CD4-positive, alpha-beta memory T cell (primary cell): ENCODE data around the gene CCDC169. TPM values are rescaled to one million over a fixed set of nuclear protein-coding genes. Genes with fewer than 3 reads are reported as not detected.
"Not testable (repeated sequence)": the region's sequence is repeated elsewhere in the genome, so short reads cannot be mapped to it uniquely, and the experiment has no call there.

ENCODE experiments used
- CTCF ChIA-PET: fragments of 350-600 bp; sonication (Branson Sonifier 250); formaldehyde crosslinking; loops from one replicate; lab custom pipeline; 2021; ENCODE audit warnings: inconsistent platforms; ENCODE audit not compliant: partially characterized antibody; lab: Charles Lee
- POLR2A ChIA-PET: fragments of 350-600 bp; sonication (Branson Sonifier 250); formaldehyde crosslinking; loops from one replicate; lab custom pipeline; 2021; ENCODE audit not compliant: partially characterized antibody; lab: Charles Lee
- DNase-seq, 5 donors: peaks; one replicate each; pipeline versions ENCODE4 v3.0.0 to v3.0.0-alpha.2; 2020 to 2022; ENCODE audit warnings: mixed read lengths in 1 of 5
- H3K27ac ChIP-seq: one replicate; pipeline ENCODE4 v1.7.0; 2013; ENCODE audit warnings: low read depth, low read length
- H3K27me3 ChIP-seq: 2 replicates; pipeline ENCODE4 v1.7.0; 2013; ENCODE audit warnings: mild to moderate bottlenecking, low read length, moderate library complexity; ENCODE audit not compliant: insufficient read depth
- H3K36me3 ChIP-seq: 2 replicates; pipeline ENCODE4 v1.7.0; 2013; ENCODE audit warnings: mild to moderate bottlenecking, low read length, moderate library complexity; ENCODE audit not compliant: insufficient read depth
- H3K4me1 ChIP-seq: 2 replicates; pipeline ENCODE4 v1.7.0; 2013; ENCODE audit warnings: mild to moderate bottlenecking, low read length, moderate library complexity; ENCODE audit not compliant: insufficient read depth
- H3K4me3 ChIP-seq, 2 donors: one replicate each; pipeline ENCODE4 v1.7.0; 2013; ENCODE audit warnings: low read length in 2 of 2, mild to moderate bottlenecking in 1 of 2
- H3K9me3 ChIP-seq, 2 donors: one replicate each; pipeline ENCODE4 v1.7.0; 2013; ENCODE audit warnings: low read length in 2 of 2, control low read depth in 1 of 2; ENCODE audit not compliant: control insufficient read depth in 1 of 2
- H3K27ac Mint-ChIP-seq, 7 donors: one replicate each; pipeline ENCODE4 v1.8.0; 2020 to 2021; ENCODE audit warnings: mixed read lengths in 7 of 7, mild to moderate bottlenecking in 6 of 7, inconsistent platforms in 3 of 7, moderate library complexity in 3 of 7
- H3K27me3 Mint-ChIP-seq, 2 donors: one replicate each; pipeline ENCODE4 v1.8.0; 2020 to 2021; ENCODE audit warnings: mixed read lengths in 2 of 2
- H3K36me3 Mint-ChIP-seq, 2 donors: one replicate each; pipeline ENCODE4 v1.8.0; 2020 to 2021; ENCODE audit warnings: mixed read lengths in 2 of 2, inconsistent platforms in 1 of 2, mild to moderate bottlenecking in 1 of 2
- H3K4me1 Mint-ChIP-seq, 4 donors: one replicate each; pipeline ENCODE4 v1.8.0; 2020 to 2021; ENCODE audit warnings: mixed read lengths in 4 of 4, mild to moderate bottlenecking in 1 of 4
- H3K4me3 Mint-ChIP-seq, 8 donors: one replicate each; pipeline ENCODE4 v1.8.0; 2020 to 2021; ENCODE audit warnings: mixed read lengths in 8 of 8, mild to moderate bottlenecking in 7 of 8, moderate library complexity in 6 of 8, inconsistent platforms in 3 of 8
- H3K9me3 Mint-ChIP-seq, 8 donors: one replicate each; pipeline ENCODE4 v1.8.0; 2020 to 2021; ENCODE audit warnings: mixed read lengths in 8 of 8, mild to moderate bottlenecking in 5 of 8, inconsistent platforms in 3 of 8, moderate library complexity in 1 of 8
- intact Hi-C: fragments of 100-400 bp; cut with micrococcal nuclease; formaldehyde crosslinking; loops from one replicate; pipeline ENCODE4 v1.15.1; 2023
- polyA plus RNA-seq, 2 donors: library from polyadenylated mRNA; unstranded; fragments of 300-500 nt; fragmentation: Illumina TruSeq; gene quantifications; one replicate each; pipeline ENCODE4 v1.2.3, GENCODE V29; 2021
- total RNA-seq, 2 experiments: library from RNA; stranded (reverse); gene quantifications; one replicate each; pipeline ENCODE4 v1.2.3, GENCODE V29; 2021

CCDC169 gene
- total and polyA plus RNA-seq, 4 experiments from 2014 or later = not detected

GRCh38 chr13:36331280-36331679 lies 33.7 kb upstream of the CCDC169 start:
- DNase-seq = no peak
- H3K27ac Mint-ChIP-seq = peak overlapping the region in 1 of 7 donors; percentile 25
- CTCF ChIA-PET = no interaction called here
- H3K36me3 Mint-ChIP-seq = peaks cover 32 to 45% of the 10 kb centered on the region in 2 donors
- intact Hi-C loops = no loop called here
- H3K27me3 Mint-ChIP-seq = no peaks in the 10 kb centered on the region
- H3K27ac ChIP-seq = no peak overlapping the region
- no peak overlapping the region for H3K4me3 Mint-ChIP-seq
- peaks cover 11 to 24% (median 20%) of the 10 kb centered on the region in 4 donors for H3K4me1 Mint-ChIP-seq
- no peaks in the 10 kb centered on the region for H3K9me3 Mint-ChIP-seq
- POLR2A ChIA-PET = no interaction called here
- no peaks in the 10 kb centered on the region for H3K9me3 ChIP-seq
- no peak overlapping the region for H3K4me3 ChIP-seq
- no peaks in the 10 kb centered on the region for H3K27me3 ChIP-seq
- H3K4me1 ChIP-seq = peaks cover 18% of the 10 kb centered on the region
- H3K36me3 ChIP-seq = no peaks in the 10 kb centered on the region

- ChIA-PET CTCF (interaction anchor here (0.7 to 1.5 kb wide), 2 partner anchors 17 to 46 kb away, joined by 3 to 7 read pairs; partner anchors contain the start of gene SPART), POLR2A (no interaction called here)
- no peaks in the 10 kb centered on the region for H3K27me3 ChIP-seq
- H3K4me1 ChIP-seq = peaks cover 7% of the 10 kb centered on the region
- H3K9me3 ChIP-seq = no peaks in the 10 kb centered on the region
- peaks cover 37 to 52% of the 10 kb centered on the region in 2 donors for H3K36me3 Mint-ChIP-seq
- intact Hi-C loops = no loop called here
- DNase-seq = no peak
- no peak overlapping the region for H3K27ac Mint-ChIP-seq
- H3K36me3 ChIP-seq = peaks cover 7% of the 10 kb centered on the region
- H3K4me1 Mint-ChIP-seq = peaks cover 9 to 12% (median 10%) of the 10 kb centered on the region in 4 donors
- no peaks in the 10 kb centered on the region for H3K27me3 Mint-ChIP-seq
- no peak overlapping the region for H3K27ac ChIP-seq
- no peaks in the 10 kb centered on the region for H3K9me3 Mint-ChIP-seq
- no peak overlapping the region for H3K4me3 Mint-ChIP-seq
- no peak overlapping the region for H3K4me3 ChIP-seq
Measured at GRCh38 chr13:36329361-36329760, 31.7 kb upstream of the CCDC169 start.

GRCh38 chr13:36328821-36329220 lies 31.2 kb upstream of the CCDC169 start:
- no peaks in the 10 kb centered on the region for H3K9me3 ChIP-seq
- H3K36me3 Mint-ChIP-seq = peaks cover 37 to 55% of the 10 kb centered on the region in 2 donors
- H3K36me3 ChIP-seq = peaks cover 10% of the 10 kb centered on the region
- H3K4me3 Mint-ChIP-seq = no peak overlapping the region
- no peaks in the 10 kb centered on the region for H3K27me3 Mint-ChIP-seq
- DNase-seq = no peak
- H3K4me3 ChIP-seq = no peak overlapping the region
- peak overlapping the region in 2 of 7 donors; percentile 26 to 68 for H3K27ac Mint-ChIP-seq
- no peak overlapping the region for H3K27ac ChIP-seq
- H3K27me3 ChIP-seq = no peaks in the 10 kb centered on the region
- H3K4me1 ChIP-seq = peaks cover 7% of the 10 kb centered on the region
- intact Hi-C loops = no loop called here
- ChIA-PET CTCF (interaction anchor here (1.5 kb wide), 1 partner anchor 17 kb away, joined by 7 read pairs; the partner anchor contains the start of gene SPART), POLR2A (no interaction called here)
- peaks cover 4 to 7% (median 5%) of the 10 kb centered on the region in 4 donors for H3K4me1 Mint-ChIP-seq
- H3K9me3 Mint-ChIP-seq = no peaks in the 10 kb centered on the region

GRCh38 chr13:36325912-36326311 lies 28.3 kb upstream of the CCDC169 start:
- ChIA-PET CTCF (no interaction called here), POLR2A (no interaction called here)
- Mint-ChIP-seq H3K27ac (no peak overlapping the region), H3K4me3 (no peak overlapping the region), H3K9me3 (no peaks in the 10 kb centered on the region), H3K4me1 (peaks cover 0 to 1% (median 0%) of the 10 kb centered on the region in 4 donors), H3K27me3 (no peaks in the 10 kb centered on the region), H3K36me3 (peaks cover 38 to 60% of the 10 kb centered on the region in 2 donors)
- Histone ChIP-seq H3K4me1 (no peaks in the 10 kb centered on the region), H3K27ac (no peak overlapping the region), H3K4me3 (no peak overlapping the region), H3K9me3 (no peaks in the 10 kb centered on the region), H3K36me3 (peaks cover 20% of the 10 kb centered on the region), H3K27me3 (no peaks in the 10 kb centered on the region)
- intact Hi-C loops = no loop called here
- no peak for DNase-seq

GRCh38 chr13:36324881-36325280 lies 27.3 kb upstream of the CCDC169 start:
- intact Hi-C loops, H3K27ac ChIP-seq, H3K4me1 ChIP-seq: not testable (repeated sequence)

GRCh38 chr13:36323951-36324566 lies 26.4 kb upstream of the CCDC169 start:
- Histone ChIP-seq H3K4me1 (no peaks in the 10 kb centered on the region), H3K27me3 (no peaks in the 10 kb centered on the region), H3K9me3 (no peaks in the 10 kb centered on the region), H3K36me3 (peaks cover 20% of the 10 kb centered on the region), H3K4me3 (no peak overlapping the region), H3K27ac (no peak overlapping the region)
- Mint-ChIP-seq H3K36me3 (peaks cover 28 to 49% of the 10 kb centered on the region in 2 donors), H3K27me3 (no peaks in the 10 kb centered on the region), H3K27ac (no peak overlapping the region), H3K9me3 (no peaks in the 10 kb centered on the region), H3K4me3 (no peak overlapping the region), H3K4me1 (peaks cover 0 to 2% (median under 1%) of the 10 kb centered on the region in 4 donors)
- CTCF ChIA-PET = interaction anchor here (1.1 kb wide), 1 partner anchor 23 kb away, joined by 3 read pairs; no protein-coding TSS in a partner anchor
- intact Hi-C loops = no loop called here
- DNase-seq = no peak
- POLR2A ChIA-PET = no interaction called here

More at GRCh38 chr13:36324881-36325280, 27.3 kb upstream of the CCDC169 start:
- H3K36me3 Mint-ChIP-seq = peaks cover 28 to 55% of the 10 kb centered on the region in 2 donors
- H3K36me3 ChIP-seq = peaks cover 20% of the 10 kb centered on the region
- H3K27me3 Mint-ChIP-seq, H3K9me3 Mint-ChIP-seq, H3K27me3 ChIP-seq, H3K4me3 Mint-ChIP-seq, H3K4me3 ChIP-seq, DNase-seq, POLR2A ChIA-PET, H3K27ac Mint-ChIP-seq, H3K4me1 Mint-ChIP-seq, CTCF ChIA-PET, H3K9me3 ChIP-seq: not testable (repeated sequence)

GRCh38 chr13:36323408-36323807 lies 25.8 kb upstream of the CCDC169 start:
- POLR2A ChIA-PET = no interaction called here
- CTCF ChIA-PET = interaction anchor here (1.1 kb wide), 1 partner anchor 23 kb away, joined by 3 read pairs; no protein-coding TSS in a partner anchor
- Mint-ChIP-seq H3K27ac (no peak overlapping the region), H3K4me1 (peaks cover 0 to 2% (median under 1%) of the 10 kb centered on the region in 4 donors), H3K36me3 (peaks cover 22 to 42% of the 10 kb centered on the region in 2 donors), H3K4me3 (no peak overlapping the region), H3K9me3 (no peaks in the 10 kb centered on the region), H3K27me3 (no peaks in the 10 kb centered on the region)
- Histone ChIP-seq H3K4me1 (no peaks in the 10 kb centered on the region), H3K27me3 (no peaks in the 10 kb centered on the region), H3K27ac (no peak overlapping the region), H3K9me3 (no peaks in the 10 kb centered on the region), H3K4me3 (no peak overlapping the region), H3K36me3 (peaks cover 20% of the 10 kb centered on the region)
- intact Hi-C loops = no loop called here
- no peak for DNase-seq
